HS-5 (cell line): ENCODE results near the gene CERS3.

Experiments used
- DNase-seq: peaks from one replicate; pipeline ENCODE4 v3.0.0-alpha.2; 2012; ENCODE audit warnings: low read depth

Gene CERS3

GRCh38 chr15:100383302-100384107, 145.2 kb downstream of the CERS3 start:
- no peak for DNase-seq

DNA sequence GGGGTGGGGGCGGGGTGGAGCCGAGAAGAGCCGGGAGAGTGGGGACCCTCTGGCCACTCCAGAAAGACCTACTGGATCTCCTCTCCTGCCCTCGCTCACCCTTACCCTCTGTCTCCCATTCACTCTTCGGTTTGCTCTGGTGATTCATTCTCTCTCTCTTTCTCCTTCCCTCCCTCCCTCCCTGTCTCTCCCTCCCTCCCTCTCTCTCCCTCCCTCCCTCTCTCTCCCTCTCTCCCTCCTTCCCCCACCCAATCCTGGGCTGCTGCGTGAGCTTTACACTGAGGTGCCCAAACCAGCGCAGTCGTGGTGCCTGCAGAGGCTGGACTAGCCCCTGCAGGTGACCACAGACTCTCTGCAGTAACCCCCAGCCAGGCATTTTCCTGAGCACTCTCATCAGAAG, 154.8 kb downstream of the CERS3 start:
- no peak for DNase-seq

DNA sequence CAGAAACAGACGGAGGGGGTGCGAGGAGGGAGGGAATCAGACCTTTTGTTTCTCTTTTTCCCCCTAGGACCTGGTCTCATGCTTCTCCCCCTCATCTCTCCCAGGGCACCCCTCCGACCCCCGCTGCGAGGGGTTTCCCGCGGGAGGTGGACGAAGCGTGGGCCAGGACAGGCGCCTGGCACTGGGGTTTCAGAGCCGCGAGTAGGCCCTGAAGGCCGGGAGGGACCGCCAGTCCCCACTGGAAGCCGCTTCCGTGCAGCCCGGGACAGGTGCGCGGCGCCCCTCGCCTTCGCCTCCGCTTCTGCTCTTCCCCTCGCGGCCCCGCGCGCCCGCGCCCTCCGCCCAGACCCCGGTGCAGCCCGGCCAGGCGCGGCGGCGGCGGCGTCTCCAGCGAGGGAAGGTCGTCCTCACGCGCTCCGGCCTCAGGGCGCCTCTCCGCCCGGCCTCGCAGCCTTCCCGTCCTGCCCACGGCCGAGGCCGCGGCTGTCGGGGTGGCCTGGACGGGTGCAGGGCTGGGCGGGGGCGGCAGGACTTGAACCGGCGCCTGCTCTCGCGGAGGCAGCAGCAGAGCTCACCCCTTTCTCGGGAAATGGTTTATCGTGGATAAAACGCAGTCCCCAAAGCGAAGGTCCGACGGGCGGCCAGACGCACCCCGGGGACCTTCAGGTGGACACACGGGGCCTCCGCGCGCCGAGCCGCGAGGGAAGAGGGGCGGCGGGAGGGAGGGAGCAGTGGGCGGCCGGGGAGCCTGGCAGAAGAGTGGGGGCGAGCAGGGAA, 155.4 kb downstream of the CERS3 start:
- no peak for DNase-seq

GRCh38 chr15:100372739-100373119, 156.0 kb downstream of the CERS3 start:
- DNase-seq, result no peak

DNA sequence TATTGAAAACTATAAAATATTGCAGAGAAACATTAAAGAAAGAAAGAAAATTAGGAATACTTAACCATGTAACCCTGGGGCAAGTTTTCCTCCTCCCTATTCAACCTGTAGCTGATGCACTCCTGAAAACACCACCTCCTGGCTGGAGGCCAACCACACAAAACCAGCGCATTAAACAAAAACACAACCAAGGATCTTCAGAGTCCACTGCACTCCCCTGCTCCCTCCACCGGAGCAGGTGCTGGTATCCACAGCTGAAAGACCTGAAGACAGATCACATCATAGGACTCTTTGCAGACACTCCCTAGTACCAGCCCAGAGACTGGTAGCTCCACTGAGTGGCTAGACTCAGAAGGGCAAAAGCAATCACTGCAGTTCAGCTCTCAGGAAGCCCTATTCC, 173.4 kb downstream of the CERS3 start:
- no peak for DNase-seq

DNA sequence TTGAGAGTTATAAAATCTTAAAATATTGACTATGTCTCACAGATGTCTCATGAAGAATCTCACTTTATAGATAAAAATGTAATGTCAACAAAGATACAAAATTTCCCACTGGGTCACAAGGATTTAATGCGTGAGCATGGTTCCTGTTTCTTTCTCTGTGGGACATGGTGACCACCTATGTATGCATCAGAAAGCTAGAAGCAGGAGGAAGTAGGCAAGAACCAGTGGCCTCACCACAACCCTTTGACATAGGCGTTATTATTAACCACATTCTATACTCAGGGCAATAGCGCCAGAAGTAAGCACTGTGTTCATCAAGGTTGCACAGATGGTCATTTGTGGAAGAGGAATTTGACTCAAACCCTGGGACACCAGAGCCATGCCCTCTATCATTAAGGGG, 175.3 kb downstream of the CERS3 start:
- DNase-seq, result no peak

DNA sequence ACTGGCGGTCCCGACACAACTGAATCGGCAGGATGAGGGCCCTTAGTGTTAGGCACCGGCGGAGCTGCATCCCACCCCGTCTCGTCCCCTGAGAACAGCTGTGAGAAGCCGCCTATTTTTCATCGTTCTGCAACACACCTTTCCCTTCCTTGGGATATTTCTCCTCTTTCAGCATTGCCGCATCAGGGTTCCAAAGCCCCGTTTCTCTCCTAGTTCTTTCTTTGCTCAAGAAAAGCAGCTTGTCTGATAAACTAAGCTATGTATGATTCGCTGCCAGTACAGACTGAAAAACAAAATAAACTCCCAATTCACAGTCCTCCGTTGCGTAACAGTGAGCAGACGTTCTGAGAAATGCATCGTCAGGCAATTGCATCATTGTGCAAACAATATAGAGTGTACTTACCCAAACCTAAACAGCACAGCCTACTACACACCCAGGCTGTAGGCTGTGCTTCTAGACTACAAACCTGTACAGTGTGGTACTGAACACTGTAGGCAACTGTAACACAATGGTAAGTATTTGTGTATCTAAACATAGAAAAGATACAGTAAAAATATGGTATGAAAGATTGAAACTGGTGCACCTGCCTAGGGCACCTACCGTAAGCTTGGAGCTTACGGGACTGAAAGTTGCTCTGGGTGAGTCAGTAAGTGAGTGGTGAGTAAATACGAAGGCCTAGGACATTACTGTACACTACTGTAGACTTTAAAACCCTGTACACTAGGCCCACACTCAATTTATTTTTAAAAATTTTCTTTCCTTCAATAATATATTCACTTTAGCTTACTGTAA, 178.1 kb downstream of the CERS3 start:
- DNase-seq, result no peak
